Stimulated activated CD4-positive, alpha-beta T cell treated with anti-CD3 and anti-CD28 coated beads, TNF-alpha, amount 100 ng/mL, for 4 hours (primary cell): ENCODE measurements around the gene ECE1.

ENCODE experiments used
- DNase-seq, 3 experiments: peaks; one replicate each; pipeline ENCODE4 v3.0.0-alpha.2; 2020; ENCODE audit warnings: low read depth in 3 of 3

Gene ECE1

DNA sequence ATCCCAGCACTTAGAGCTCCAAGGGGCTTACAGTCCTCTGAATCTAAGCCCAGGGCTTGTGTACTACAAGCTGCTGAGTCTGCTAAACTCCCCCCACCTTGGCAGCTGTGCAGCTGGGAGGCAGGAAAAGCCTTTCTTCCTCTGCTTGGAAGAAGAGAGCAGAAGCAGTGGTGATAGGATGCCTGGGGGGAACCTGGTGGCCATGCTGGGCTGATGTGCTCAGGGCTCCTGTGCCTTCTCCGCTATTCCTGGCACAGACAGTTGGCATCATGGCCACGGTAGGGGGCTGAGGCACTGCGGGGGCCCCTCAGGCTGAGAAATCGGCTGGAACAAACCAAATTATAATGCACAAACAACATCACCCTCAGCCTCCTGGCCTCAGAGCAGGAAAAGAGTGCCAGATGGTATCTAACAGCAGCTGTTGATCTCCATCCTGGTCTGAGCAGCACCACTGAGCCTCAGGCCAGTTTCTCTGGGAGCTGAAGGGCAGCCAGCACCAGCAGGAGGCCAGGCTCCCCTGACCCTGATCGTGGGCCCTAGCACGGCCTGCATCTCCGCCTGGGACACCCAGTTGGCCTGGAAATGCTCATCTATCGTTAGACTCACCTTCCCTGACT lies 35.8 kb downstream of the ECE1 start:
- no peak for DNase-seq

DNA sequence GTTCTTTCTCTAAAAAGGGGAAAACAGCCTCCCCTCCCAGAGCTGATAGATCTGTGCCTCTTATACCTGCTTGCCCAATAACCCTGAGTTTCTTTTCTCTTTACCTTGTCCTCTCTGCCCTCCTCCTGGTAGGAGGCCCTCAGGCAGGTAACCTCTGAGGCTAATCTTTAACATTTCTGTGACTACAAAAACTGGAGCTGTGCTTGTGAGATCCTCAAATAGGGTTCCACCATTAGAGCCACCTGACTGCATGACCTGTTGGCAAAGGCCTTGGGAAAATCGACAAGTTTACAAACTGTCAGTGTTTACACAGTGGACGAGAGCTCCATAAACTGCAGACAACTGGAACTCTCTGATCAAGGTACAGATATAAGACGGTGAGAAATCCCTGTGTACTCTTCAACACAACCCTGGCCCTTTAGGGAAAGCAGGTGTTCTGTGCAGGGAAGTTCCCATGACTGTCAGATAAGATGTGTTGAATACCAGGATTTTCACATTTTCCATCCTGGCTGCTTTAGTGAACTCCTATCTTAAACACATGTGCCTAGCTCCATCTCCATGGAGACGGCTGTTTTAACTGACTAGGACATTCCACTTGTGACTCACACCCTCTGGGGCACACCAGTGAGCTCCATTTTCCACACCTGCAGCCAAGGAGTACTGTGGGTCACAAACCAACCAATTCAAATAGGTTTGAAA lies 38.3 kb downstream of the ECE1 start:
- peak in 1 of 3 experiments; percentile 15 for DNase-seq

DNA sequence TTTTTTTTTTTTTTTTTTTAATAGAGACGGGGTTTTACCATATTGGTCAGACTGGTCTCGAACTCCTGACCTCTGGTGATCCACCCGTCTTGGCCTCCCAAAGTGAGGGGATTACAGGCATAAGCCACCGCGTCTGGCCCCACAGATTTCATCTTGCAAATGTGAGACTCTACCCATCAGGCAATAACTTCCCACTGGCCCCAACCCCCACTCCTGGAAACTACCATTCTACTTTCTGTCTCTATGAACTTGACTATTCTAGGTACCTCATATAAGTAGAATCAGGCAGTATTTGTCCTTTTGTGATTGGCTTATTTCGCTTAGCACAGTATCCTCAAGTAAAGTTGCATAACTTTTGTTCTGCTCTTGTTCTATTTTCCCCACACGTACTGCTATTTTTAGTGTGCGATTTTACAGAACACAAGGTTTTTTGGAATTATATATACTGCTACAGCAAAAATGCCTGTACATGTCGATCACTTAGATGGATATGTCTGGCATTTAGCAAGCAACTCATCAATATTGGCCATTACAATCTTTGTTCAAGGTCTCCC lies 40.2 kb downstream of the ECE1 start:
- no peak for DNase-seq

DNA sequence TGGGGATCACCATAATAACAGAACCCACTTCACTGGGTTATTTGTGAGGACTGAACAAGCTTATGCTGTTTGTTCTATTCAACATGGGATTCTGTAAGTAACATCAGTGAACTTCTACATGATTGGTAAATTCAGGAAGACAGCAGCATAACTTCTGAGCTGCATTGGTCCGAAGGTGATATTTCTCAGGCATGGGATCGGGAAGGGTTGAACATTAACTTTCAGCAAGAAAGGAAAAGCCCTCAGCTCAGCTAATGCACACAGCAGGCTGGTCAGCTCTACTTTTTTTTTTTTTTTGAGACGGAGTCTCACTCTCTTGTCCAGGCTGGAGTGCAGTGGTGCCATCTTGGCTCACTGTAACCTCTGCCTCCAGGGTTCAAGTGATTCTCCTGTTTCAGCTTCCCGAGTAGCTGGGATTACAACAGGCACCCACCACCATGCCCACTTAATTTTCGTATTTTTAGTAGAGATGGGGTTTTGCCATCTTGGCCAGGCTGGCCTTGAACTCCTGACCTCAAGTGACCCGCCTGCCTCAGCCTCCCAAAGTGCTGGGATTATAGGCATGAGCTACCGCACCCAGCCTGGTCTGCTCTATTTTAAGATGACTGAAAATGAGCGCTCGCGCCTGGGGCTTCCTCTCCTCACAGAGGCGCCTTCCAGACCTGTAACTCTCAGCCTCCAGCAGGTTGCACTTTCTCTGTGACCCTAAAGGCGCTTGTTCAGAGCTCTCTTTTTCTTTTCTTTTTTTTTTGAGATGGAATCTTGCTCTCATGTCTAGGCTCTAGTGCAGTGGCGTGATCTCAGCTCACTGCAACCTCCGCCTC lies 42.2 kb downstream of the ECE1 start:
- DNase-seq, result no peak

GRCh38 chr1:21246905-21247642 lies 43.2 kb downstream of the ECE1 start:
- DNase-seq, result no peak

- DNase-seq, result no peak
Observed at GRCh38 chr1:21245688-21246229, 44.5 kb downstream of the ECE1 start.

DNA sequence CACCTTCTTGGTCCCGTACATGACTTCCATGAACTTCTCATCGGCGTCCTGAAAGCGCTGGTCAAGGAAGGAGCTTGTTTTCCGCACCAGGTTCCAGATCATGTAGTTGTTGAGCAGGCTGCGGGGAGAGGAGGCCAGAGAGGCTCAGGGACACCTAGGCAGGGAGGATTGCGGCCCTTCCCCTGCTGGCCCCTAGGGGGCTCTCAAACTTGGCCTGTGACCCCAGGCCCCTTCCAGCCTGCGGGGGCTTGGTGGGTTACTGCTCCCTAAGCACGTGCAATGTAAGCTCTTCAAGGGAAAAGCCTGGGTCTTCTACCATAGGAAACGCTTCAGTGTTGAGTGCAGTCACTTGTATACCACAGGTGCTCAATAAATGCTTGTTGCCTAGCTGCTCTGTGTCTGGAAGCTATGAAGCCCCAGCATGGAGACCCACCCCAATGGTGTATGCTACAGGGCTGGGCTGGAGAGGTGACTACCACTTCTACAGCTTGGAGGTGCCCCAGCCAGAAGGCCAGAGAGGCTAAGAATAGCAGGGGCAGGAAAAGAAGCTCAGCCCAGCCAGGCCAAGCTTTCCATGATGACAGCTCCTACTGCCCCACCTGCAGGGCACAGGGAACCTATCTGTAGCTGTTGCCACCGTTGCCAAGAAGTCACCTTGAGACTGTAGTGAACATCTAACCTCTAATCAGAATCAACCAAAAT lies 45.1 kb downstream of the ECE1 start:
- no peak for DNase-seq

GRCh38 chr1:21244154-21244553 lies 46.1 kb downstream of the ECE1 start:
- DNase-seq, result no peak

- no peak for DNase-seq
Observed at GRCh38 chr1:21242846-21243245, 47.4 kb downstream of the ECE1 start.

- no peak for DNase-seq
Observed at GRCh38 chr1:21241771-21242581, 48.3 kb downstream of the ECE1 start.

GRCh38 chr1:21240706-21241105 lies 49.6 kb downstream of the ECE1 start:
- DNase-seq, result no peak

DNA sequence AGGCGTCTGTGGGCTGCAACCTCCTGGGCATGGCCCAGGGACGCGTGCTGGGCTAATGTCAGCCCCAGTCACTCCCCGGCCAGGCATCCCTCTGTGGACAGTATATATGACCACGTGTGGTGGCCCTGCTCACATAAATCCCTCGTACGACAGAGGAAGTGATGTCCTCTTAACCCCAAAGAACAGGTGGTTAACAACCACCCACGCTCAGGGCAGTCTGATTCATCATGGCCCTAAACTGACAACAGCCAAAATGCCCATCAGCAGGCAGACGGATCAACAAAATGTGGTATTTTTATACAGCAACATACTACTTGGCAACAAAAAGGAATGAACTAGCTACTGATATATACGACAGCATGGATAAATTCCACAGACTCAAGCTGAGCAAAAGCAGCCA lies 51.0 kb downstream of the ECE1 start:
- DNase-seq, result no peak

- no peak for DNase-seq
Observed at GRCh38 chr1:21238141-21238800, 52.0 kb downstream of the ECE1 start.

DNA sequence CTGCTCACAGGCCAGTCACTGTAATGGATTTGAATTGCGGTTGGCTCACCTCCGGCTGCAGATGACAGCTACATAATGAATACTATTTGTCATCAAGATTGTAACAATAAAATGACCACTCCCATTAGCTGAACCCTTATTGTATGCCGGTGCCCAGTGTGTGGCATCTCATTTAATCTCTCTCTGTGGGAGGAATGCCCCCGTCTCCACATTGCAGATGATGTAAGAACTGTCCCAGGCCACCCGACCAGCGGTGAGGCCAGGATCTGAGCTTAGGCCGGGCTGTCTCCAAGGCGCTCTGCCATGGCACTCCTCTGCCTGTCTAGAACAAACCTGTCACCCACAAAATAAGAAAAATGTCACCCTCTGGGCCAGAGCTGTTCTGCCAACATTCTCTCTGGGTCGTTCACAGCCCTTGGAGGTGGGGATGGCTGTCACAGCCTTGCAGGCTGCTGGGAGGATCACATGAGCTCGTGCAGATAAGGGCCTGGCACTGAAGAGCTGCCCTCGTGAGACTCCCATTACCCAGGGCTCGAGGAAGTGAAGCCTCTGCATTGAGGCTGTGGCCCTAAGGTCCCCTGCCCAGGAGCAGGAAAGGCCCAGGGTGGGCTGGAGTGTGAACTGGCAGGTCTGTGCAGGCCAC lies 52.7 kb downstream of the ECE1 start:
- no peak for DNase-seq

DNA sequence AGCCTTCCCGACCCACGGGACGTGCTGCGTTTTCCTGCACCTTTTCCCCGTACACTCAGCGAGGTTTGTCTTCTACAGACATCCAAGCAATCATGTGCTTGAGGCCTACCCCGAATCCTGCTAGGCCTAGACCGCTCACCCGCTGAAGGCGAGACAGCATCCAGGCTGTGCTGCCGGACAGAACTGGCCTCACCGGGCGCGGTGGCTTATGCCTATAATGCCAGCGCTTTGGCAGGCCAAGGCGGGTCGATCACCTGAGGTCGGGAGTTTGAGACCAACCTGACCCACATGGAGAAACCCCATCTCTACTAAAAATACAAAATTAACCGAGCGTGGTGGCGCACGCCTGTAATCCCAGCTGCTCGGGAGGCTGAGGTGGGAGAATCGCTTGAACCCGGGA lies 54.1 kb downstream of the ECE1 start:
- DNase-seq, result no peak

DNA sequence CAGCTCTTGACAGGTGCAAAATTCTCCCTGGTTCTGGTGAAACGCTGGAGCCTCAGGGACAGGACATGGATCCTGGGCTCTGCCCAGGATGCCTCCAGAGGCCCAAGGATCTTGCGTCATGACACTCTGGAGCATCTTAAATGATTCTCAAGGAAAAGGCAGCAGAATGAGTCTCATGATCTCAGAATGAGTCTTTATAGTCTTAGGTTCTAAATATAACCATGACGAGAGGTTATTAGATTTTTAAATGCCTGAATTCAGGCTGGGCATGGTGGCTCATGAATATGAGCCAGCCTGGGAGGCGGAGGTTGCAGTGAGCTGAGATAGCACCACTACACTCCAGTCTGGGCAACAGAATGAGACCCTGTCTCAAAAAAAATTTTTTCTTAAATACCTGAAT lies 55.5 kb downstream of the ECE1 start:
- DNase-seq, result no peak

GRCh38 chr1:21233490-21233889 lies 56.8 kb downstream of the ECE1 start:
- no peak for DNase-seq

DNA sequence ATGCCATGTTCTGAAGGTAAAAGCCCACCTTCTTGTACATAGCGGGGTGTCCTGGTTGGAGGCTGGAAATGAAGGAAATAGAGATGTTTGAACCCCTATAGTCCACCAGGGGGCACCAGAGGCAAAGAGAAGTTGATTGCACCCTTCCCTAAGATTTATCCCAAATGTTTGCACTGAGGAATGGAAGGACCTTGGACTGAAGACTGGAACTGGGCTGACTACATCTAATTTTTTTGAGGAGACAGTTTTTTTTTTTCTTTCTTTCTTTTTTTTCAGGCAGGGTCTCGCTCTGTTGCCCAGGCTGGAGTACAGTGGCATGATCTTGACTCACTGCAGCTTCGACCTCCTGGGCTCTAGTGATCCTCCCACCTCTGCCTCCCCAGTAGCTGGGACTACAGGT lies 58.2 kb downstream of the ECE1 start:
- DNase-seq, result peak in 1 of 3 experiments; percentile 21
